CD14-positive monocyte (primary cell): ENCODE data around the gene SLIT1. TPM values are rescaled to one million over a fixed set of nuclear protein-coding genes. Genes with fewer than 3 reads are reported as not detected.
A peak's percentile ranks its signal among the peaks of the same experiment; 100 is the strongest.

Experiments used
- DNase-seq, 3 donors: peaks; one replicate each; pipeline ENCODE4 v3.0.0-alpha.2; 2011 to 2022
- H2AFZ ChIP-seq: 2 replicates; pipeline ENCODE4 v1.6.0; 2012; ENCODE audit warnings: mild to moderate bottlenecking, low read depth, low read length, inconsistent platforms; ENCODE audit not compliant: insufficient read depth, poor library complexity, severe bottlenecking
- H3K27ac ChIP-seq, 2 donors: 1 replicate in 1 of 2; 2 replicates in 1 of 2; pipeline ENCODE4 v1.5.1; 2012 to 2013; ENCODE audit warnings: low read length in 2 of 2, control low read depth in 1 of 2, inconsistent platforms in 1 of 2, low read depth in 1 of 2, mild to moderate bottlenecking in 1 of 2
- H3K27me3 ChIP-seq, 2 donors: one replicate each; pipeline versions ENCODE4 v1.6.0 to v1.6.1; 2011 to 2013; ENCODE audit warnings: low read length in 2 of 2; ENCODE audit not compliant: control insufficient read depth in 2 of 2, insufficient read depth in 2 of 2
- H3K36me3 ChIP-seq, 2 donors: replicated peaks in 1 of 2; 1 replicate in 1 of 2; 2 replicates in 1 of 2; pipeline versions ENCODE4 v1.5.1 to v1.6.1; 2012 to 2013; ENCODE audit warnings: low read length in 2 of 2, control low read depth in 1 of 2, inconsistent platforms in 1 of 2, mild to moderate bottlenecking in 1 of 2; ENCODE audit not compliant: insufficient read depth in 2 of 2, control insufficient read depth in 1 of 2
- H3K4me1 ChIP-seq, 2 donors: 1 replicate in 1 of 2; 2 replicates in 1 of 2; pipeline versions ENCODE4 v1.5.1 to v1.6.1; 2012 to 2013; ENCODE audit warnings: low read length in 2 of 2, control low read depth in 1 of 2, inconsistent platforms in 1 of 2, mild to moderate bottlenecking in 1 of 2, moderate library complexity in 1 of 2; ENCODE audit not compliant: insufficient read depth in 2 of 2, control insufficient read depth in 1 of 2
- H3K4me2 ChIP-seq: replicated peaks from 2 replicates; pipeline ENCODE3; 2012; ENCODE audit warnings: low read length, moderate library complexity, mild to moderate bottlenecking; ENCODE audit not compliant: poor library complexity, severe bottlenecking; ENCODE audit errors: extremely low read depth
- H3K4me3 ChIP-seq, 3 experiments: fragments of 200-600 bp in 1 of 3; sonication (generic) in 1 of 3; replicated peaks in 1 of 3; 1 replicate in 2 of 3; 2 replicates in 1 of 3; pipeline ENCODE4 v1.5.1; 2011 to 2013; ENCODE audit warnings: low read length in 3 of 3, mild to moderate bottlenecking in 3 of 3, control low read depth in 2 of 3, low read depth in 2 of 3, inconsistent platforms in 1 of 3, moderate library complexity in 1 of 3
- H3K79me2 ChIP-seq: 2 replicates; pipeline ENCODE4 v1.6.0; 2012; ENCODE audit warnings: mild to moderate bottlenecking, control low read depth, inconsistent platforms, low read length, moderate library complexity; ENCODE audit not compliant: insufficient read depth
- H3K9ac ChIP-seq: 2 replicates; pipeline ENCODE4 v1.6.0; 2017; ENCODE audit warnings: low read length, mild to moderate bottlenecking; ENCODE audit not compliant: insufficient read depth, poor library complexity, severe bottlenecking
- H3K9me3 ChIP-seq, 2 donors: replicated peaks in 1 of 2; 1 replicate in 1 of 2; 2 replicates in 1 of 2; pipeline versions ENCODE4 v1.5.1 to v1.6.1; 2012 to 2013; ENCODE audit warnings: low read length in 2 of 2, control low read depth in 1 of 2; ENCODE audit not compliant: control insufficient read depth in 1 of 2, insufficient read depth in 1 of 2
- H4K20me1 ChIP-seq: 2 replicates; pipeline ENCODE4 v1.6.0; 2012; ENCODE audit warnings: mild to moderate bottlenecking, low read length, control low read depth, moderate library complexity; ENCODE audit not compliant: insufficient read depth
- H3K27ac Mint-ChIP-seq, 7 donors: one replicate each; pipeline ENCODE4 v1.8.0; 2020; ENCODE audit warnings: mild to moderate bottlenecking in 7 of 7, mixed read lengths in 7 of 7, moderate library complexity in 6 of 7, inconsistent platforms in 2 of 7
- H3K27me3 Mint-ChIP-seq, 3 donors: one replicate each; pipeline ENCODE4 v1.8.0; 2021 to 2022; ENCODE audit warnings: low read depth in 3 of 3, mild to moderate bottlenecking in 3 of 3, mixed read lengths in 3 of 3, moderate library complexity in 3 of 3, inconsistent platforms in 1 of 3
- H3K36me3 Mint-ChIP-seq, 2 donors: one replicate each; pipeline ENCODE4 v1.8.0; 2020; ENCODE audit warnings: mixed read lengths in 2 of 2, inconsistent platforms in 1 of 2, mild to moderate bottlenecking in 1 of 2
- H3K4me1 Mint-ChIP-seq: one replicate; pipeline ENCODE4 v1.8.0; 2020; ENCODE audit warnings: mild to moderate bottlenecking, mixed read lengths
- H3K4me3 Mint-ChIP-seq, 2 donors: one replicate each; pipeline ENCODE4 v1.8.0; 2020; ENCODE audit warnings: mild to moderate bottlenecking in 2 of 2, mixed read lengths in 2 of 2, moderate library complexity in 1 of 2
- H3K9me3 Mint-ChIP-seq, 7 donors: one replicate each; pipeline ENCODE4 v1.8.0; 2020 to 2022; ENCODE audit warnings: mixed read lengths in 7 of 7, mild to moderate bottlenecking in 6 of 7, moderate library complexity in 6 of 7, inconsistent platforms in 2 of 7
- CTCF ChIP-seq: fragments of 200-600 bp; IDR thresholded peaks from one replicate; pipeline ENCODE4 v1.8.0; 2022; ENCODE audit warnings: antibody characterized with exemption, mild to moderate bottlenecking
- WGBS: methylation state at CpG from one replicate; pipeline ENCODE4 v1.1.5; 2013; ENCODE audit warnings: missing lambda C conversion rate; ENCODE audit not compliant: insufficient coverage; 5-methylcytosine and 5-hydroxymethylcytosine counted together
- intact Hi-C, 2 donors: fragments of 100-400 bp; cut with micrococcal nuclease; formaldehyde crosslinking; loops; one replicate each; pipeline versions ENCODE4 v1.15.0 to v1.15.1; 2023
- polyA plus RNA-seq, 3 donors: library from polyadenylated mRNA; depleted of rRNA in 1 of 3; unstranded in 2 of 3; stranded (reverse) in 1 of 3; fragments of 300-500 nt in 2 of 3; fragments of >200 nt in 1 of 3; fragmentation: Illumina TruSeq in 2 of 3; gene quantifications; 1 replicate in 2 of 3; 2 replicates in 1 of 3; pipeline ENCODE4 v1.2.3, GENCODE V29; 2012 to 2021

SLIT1 gene
- polyA plus RNA-seq, 3 donors = 0.05 to 0.81 (median 0.16) TPM

GRCh38 chr10:97038688-97039087 is 147.1 kb downstream of the SLIT1 start:
- Histone ChIP-seq H4K20me1 (no peaks in the 10 kb centered on the region), H3K36me3 (no peaks in the 10 kb centered on the region), H3K27ac (no peak overlapping the region), H3K4me1 (peaks cover 11 to 14% of the 10 kb centered on the region in 2 donors), H3K79me2 (no peaks in the 10 kb centered on the region), H3K9ac (no peak overlapping the region), H3K27me3 (no peaks in the 10 kb centered on the region), H3K4me3 (no peak overlapping the region), H3K9me3 (no peaks in the 10 kb centered on the region), H2AFZ (no peak overlapping the region), H3K4me2 (no peak overlapping the region)
- no peaks in the 10 kb centered on the region for H3K36me3 Mint-ChIP-seq
- H3K9me3 Mint-ChIP-seq = no peaks in the 10 kb centered on the region
- H3K4me3 Mint-ChIP-seq = peak overlapping the region in 1 of 2 donors; percentile 88
- peaks cover 20% of the 10 kb centered on the region for H3K4me1 Mint-ChIP-seq
- DNase-seq = no peak
- no peak for TF ChIP-seq CTCF
- H3K27me3 Mint-ChIP-seq = peaks cover 2 to 9% (median 3%) of the 10 kb centered on the region in 3 donors
- intact Hi-C loops = no loop called here
- H3K27ac Mint-ChIP-seq = no peak overlapping the region
- WGBS = 100% methylated on average over 1 of the region's 7 CpGs

GRCh38 chr10:97037365-97038361 is 148.1 kb downstream of the SLIT1 start:
- Histone ChIP-seq H3K9ac (peak overlapping the region; percentile 59), H3K79me2 (no peaks in the 10 kb centered on the region), H4K20me1 (no peaks in the 10 kb centered on the region), H3K4me1 (peaks cover 11 to 14% of the 10 kb centered on the region in 2 donors), H2AFZ (peak overlapping the region; percentile 98), H3K4me2 (peak overlapping the region; percentile 97), H3K27me3 (no peaks in the 10 kb centered on the region), H3K36me3 (no peaks in the 10 kb centered on the region), H3K27ac (peak overlapping the region; percentile 33 to 59), H3K4me3 (peak overlapping the region; percentile 55 to 93 (median 63)), H3K9me3 (no peaks in the 10 kb centered on the region)
- peak; percentile 93 for TF ChIP-seq CTCF
- 18% methylated on average over 23 of the region's 30 CpGs for WGBS
- H3K4me1 Mint-ChIP-seq = peaks cover 20% of the 10 kb centered on the region
- H3K27ac Mint-ChIP-seq = peak overlapping the region in 4 of 7 donors; percentile 30 to 65 (median 60)
- DNase-seq = peak; percentile 56 to 63 (median 57)
- H3K9me3 Mint-ChIP-seq = no peaks in the 10 kb centered on the region
- H3K36me3 Mint-ChIP-seq = no peaks in the 10 kb centered on the region
- H3K4me3 Mint-ChIP-seq = peak overlapping the region; percentile 88 to 95
- H3K27me3 Mint-ChIP-seq = peaks cover 3 to 9% (median 6%) of the 10 kb centered on the region in 3 donors
- intact Hi-C loops = no loop called here
